ENCODE data around the gene C11orf54. TPM values are rescaled to one million over a fixed set of nuclear protein-coding genes. Genes with fewer than 3 reads are reported as not detected.

The C11orf54 gene
- total RNA-seq, 1 donor from 2014 or later: 30.1 TPM

- Mint-ChIP-seq H3K4me3 (no peak overlapping the region), H3K36me3 (ENCODE audit: low read depth) (peaks cover 86% of the 10 kb centered on the region), H3K4me1 (no peaks in the 10 kb centered on the region), H3K9me3 (no peaks in the 10 kb centered on the region), H3K27ac (no peak overlapping the region), H3K27me3 (no peaks in the 10 kb centered on the region)
- intact Hi-C loops (cut with micrococcal nuclease): no loop called here
- CTCF ChIA-PET: no interaction called here
- ATAC-seq (ENCODE audit: low read depth): no peak
- DNase-seq: no peak
- POLR2A ChIA-PET: no interaction called here
- TF ChIP-seq CTCF (IDR thresholded peaks at IDR 0.05): no peak
Observed at GRCh38 chr11:93807980-93808379, 66.5 kb downstream of the C11orf54 start.

GRCh38 chr11:93813974-93814373 lies 72.5 kb downstream of the C11orf54 start:
- CTCF ChIA-PET: no interaction called here
- intact Hi-C loops (cut with micrococcal nuclease): no loop called here
- TF ChIP-seq CTCF (IDR thresholded peaks at IDR 0.05): no peak
- H3K9me3 Mint-ChIP-seq: no peaks in the 10 kb centered on the region
- POLR2A ChIA-PET: no interaction called here
- ATAC-seq (ENCODE audit: low read depth) (no peak), DNase-seq (no peak)
- no peaks in the 10 kb centered on the region for H3K27me3 Mint-ChIP-seq
- no peak overlapping the region for H3K4me3 Mint-ChIP-seq
- H3K36me3 Mint-ChIP-seq (ENCODE audit: low read depth): peaks cover 68% of the 10 kb centered on the region
- no peaks in the 10 kb centered on the region for H3K4me1 Mint-ChIP-seq
- H3K27ac Mint-ChIP-seq: no peak overlapping the region

Other genes with a start within 250 kb of the C11orf54 start
- gene SMCO4, start 198.3 kb upstream of the C11orf54 start, total RNA-seq: 3.2 and 4.6 TPM in 2 replicates
- 15.9 and 19.2 TPM in 2 replicates for gene CEP295, start 80.0 kb upstream of the C11orf54 start, total RNA-seq
- gene TAF1D, start 177 bp upstream of the C11orf54 start, total RNA-seq: 258 and 315 TPM in 2 replicates
- gene MED17, start 42.6 kb downstream of the C11orf54 start, total RNA-seq: 47.9 and 55.2 TPM in 2 replicates
- not detected in 2 replicates for gene VSTM5, start 108.9 kb downstream of the C11orf54 start, total RNA-seq